ENCODE results near the gene IAH1.

- TF ChIP-seq SP1 (IDR thresholded peaks at IDR 0.05; ENCODE audit: low read depth, low read length) (no peak), SMC3 (IDR thresholded peaks at IDR 0.05; ENCODE audit: borderline replicate concordance, low read length) (no peak)
- TF ChIP-seq, protein P1, sequence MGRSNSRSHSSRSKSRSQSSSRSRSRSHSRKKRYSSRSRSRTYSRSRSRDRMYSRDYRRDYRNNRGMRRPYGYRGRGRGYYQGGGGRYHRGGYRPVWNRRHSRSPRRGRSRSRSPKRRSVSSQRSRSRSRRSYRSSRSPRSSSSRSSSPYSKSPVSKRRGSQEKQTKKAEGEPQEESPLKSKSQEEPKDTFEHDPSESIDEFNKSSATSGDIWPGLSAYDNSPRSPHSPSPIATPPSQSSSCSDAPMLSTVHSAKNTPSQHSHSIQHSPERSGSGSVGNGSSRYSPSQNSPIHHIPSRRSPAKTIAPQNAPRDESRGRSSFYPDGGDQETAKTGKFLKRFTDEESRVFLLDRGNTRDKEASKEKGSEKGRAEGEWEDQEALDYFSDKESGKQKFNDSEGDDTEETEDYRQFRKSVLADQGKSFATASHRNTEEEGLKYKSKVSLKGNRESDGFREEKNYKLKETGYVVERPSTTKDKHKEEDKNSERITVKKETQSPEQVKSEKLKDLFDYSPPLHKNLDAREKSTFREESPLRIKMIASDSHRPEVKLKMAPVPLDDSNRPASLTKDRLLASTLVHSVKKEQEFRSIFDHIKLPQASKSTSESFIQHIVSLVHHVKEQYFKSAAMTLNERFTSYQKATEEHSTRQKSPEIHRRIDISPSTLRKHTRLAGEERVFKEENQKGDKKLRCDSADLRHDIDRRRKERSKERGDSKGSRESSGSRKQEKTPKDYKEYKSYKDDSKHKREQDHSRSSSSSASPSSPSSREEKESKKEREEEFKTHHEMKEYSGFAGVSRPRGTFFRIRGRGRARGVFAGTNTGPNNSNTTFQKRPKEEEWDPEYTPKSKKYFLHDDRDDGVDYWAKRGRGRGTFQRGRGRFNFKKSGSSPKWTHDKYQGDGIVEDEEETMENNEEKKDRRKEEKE (IDR thresholded peaks at IDR 0.05): no peak
These were observed 13.8 kb upstream of the IAH1 start for GRCh38 chr2:9460441-9461017.

Data from GM12878 (cell line).